ENCODE results near the gene P2RY2. TPM values are rescaled to one million over a fixed set of nuclear protein-coding genes. Genes with fewer than 3 reads are reported as not detected.

The P2RY2 gene
- total RNA-seq, 3 donors from 2014 or later, result 7.6 to 20.6 (median 14.5) TPM

GRCh38 chr11:73226297-73227006, 8.4 kb downstream of the P2RY2 start:
- Histone ChIP-seq H3K9me3 (no peaks in the 10 kb centered on the region), H3K36me3 (ENCODE audit: low read depth) (no peaks in the 10 kb centered on the region), H3K4me3 (no peak overlapping the region), H3K4me1 (ENCODE audit: low read depth) (peaks cover 2% of the 10 kb centered on the region)
- intact Hi-C loops (cut with DNase I, micrococcal nuclease), result no loop called here
- ATAC-seq, result no peak
- no peak for TF ChIP-seq CTCF (IDR thresholded peaks at IDR 0.05)
- DNase-seq, result peak in 1 of 3 donors; percentile 13

GRCh38 chr11:73227571-73228211, 9.6 kb downstream of the P2RY2 start:
- peak; percentile 82 to 85 (median 83) for DNase-seq
- Histone ChIP-seq H3K4me3 (no peak overlapping the region), H3K4me1 (ENCODE audit: low read depth) (peaks cover 2% of the 10 kb centered on the region), H3K9me3 (no peaks in the 10 kb centered on the region), H3K36me3 (ENCODE audit: low read depth) (no peaks in the 10 kb centered on the region)
- no peak for TF ChIP-seq CTCF (IDR thresholded peaks at IDR 0.05)
- ATAC-seq, result peak; percentile 97
- intact Hi-C loops (cut with DNase I, micrococcal nuclease), result no loop called here

- Histone ChIP-seq H3K9me3 (no peaks in the 10 kb centered on the region), H3K4me1 (ENCODE audit: low read depth) (peaks cover 2% of the 10 kb centered on the region), H3K36me3 (ENCODE audit: low read depth) (no peaks in the 10 kb centered on the region), H3K4me3 (no peak overlapping the region)
- TF ChIP-seq CTCF (IDR thresholded peaks at IDR 0.05), result no peak
- ATAC-seq (no peak), DNase-seq (no peak)
- intact Hi-C loops (cut with DNase I, micrococcal nuclease), result no loop called here
Measured at GRCh38 chr11:73228268-73229134, 10.4 kb downstream of the P2RY2 start.

GRCh38 chr11:73229321-73229895, 11.3 kb downstream of the P2RY2 start:
- ATAC-seq (no peak), DNase-seq (no peak)
- Histone ChIP-seq H3K36me3 (ENCODE audit: low read depth) (no peaks in the 10 kb centered on the region), H3K9me3 (no peaks in the 10 kb centered on the region), H3K4me3 (no peak overlapping the region), H3K4me1 (ENCODE audit: low read depth) (peaks cover 2% of the 10 kb centered on the region)
- TF ChIP-seq CTCF (IDR thresholded peaks at IDR 0.05), result no peak
- intact Hi-C loops (cut with DNase I, micrococcal nuclease), result no loop called here

All from mucosa of descending colon (tissue), 3 donors.